AG09319 (cell line): ENCODE data around the gene NDUFS7.

ENCODE experiments used
- DNase-seq: peaks from one replicate; pipeline ENCODE4 v3.0.0-alpha.2; 2010; ENCODE audit warnings: low read depth; ENCODE audit errors: extremely low read depth
- TF ChIP-seq, protein P1 (sequence below): IDR thresholded peaks from 2 replicates; pipeline ENCODE4 v1.5.1; 2011; ENCODE audit warnings: low read depth, mild to moderate bottlenecking, inconsistent platforms, low read length, moderate library complexity

The NDUFS7 gene

DNA sequence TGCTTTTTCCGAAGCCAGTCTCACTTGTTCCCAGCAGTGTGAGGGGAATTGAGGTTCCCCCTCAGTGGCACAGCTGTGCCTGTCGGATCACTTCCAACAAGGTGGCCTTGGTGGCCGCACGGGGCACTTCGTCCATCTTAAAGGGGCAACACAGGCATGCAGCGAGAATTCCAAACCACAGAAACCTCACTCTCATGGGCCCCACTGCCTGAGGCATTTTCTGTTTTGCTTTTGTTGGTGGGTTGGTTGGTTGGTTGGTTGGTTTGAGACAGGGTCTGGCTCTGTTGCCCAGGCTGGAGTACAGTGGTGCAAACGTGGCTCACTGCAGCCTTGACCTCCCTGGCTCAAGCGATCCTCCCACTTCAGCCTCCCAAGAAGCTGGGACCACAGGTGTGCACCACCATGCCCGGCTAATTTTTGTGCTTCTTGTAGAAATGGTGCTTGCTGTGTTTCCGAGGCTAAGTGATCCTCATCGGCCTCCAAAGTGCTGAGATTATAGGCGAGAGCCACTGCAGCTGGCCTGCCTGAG lies 3.7 kb upstream of the NDUFS7 start:
- TF ChIP-seq, protein P1, sequence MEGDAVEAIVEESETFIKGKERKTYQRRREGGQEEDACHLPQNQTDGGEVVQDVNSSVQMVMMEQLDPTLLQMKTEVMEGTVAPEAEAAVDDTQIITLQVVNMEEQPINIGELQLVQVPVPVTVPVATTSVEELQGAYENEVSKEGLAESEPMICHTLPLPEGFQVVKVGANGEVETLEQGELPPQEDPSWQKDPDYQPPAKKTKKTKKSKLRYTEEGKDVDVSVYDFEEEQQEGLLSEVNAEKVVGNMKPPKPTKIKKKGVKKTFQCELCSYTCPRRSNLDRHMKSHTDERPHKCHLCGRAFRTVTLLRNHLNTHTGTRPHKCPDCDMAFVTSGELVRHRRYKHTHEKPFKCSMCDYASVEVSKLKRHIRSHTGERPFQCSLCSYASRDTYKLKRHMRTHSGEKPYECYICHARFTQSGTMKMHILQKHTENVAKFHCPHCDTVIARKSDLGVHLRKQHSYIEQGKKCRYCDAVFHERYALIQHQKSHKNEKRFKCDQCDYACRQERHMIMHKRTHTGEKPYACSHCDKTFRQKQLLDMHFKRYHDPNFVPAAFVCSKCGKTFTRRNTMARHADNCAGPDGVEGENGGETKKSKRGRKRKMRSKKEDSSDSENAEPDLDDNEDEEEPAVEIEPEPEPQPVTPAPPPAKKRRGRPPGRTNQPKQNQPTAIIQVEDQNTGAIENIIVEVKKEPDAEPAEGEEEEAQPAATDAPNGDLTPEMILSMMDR, result no peak
- DNase-seq, result no peak

DNA sequence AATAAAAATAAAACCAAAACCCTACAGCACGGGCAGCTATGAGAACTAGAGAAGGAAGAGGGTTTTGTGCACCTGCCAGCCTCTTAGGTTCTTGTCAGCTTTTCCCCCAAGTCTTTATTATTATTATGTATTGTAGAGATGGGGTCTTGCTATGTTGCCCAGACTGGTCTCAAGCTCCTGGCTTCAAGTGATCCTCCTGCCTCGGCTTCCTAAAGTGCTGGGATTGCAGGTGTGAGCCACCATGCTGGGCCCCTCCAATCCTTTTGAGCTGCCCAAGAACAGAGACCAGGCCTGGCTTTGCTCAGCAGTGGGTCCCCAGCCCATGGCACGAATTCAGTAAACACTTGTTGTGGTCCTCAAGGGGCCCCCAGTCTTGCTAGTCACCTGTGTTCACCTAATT lies 1.5 kb upstream of the NDUFS7 start:
- DNase-seq, result no peak
- TF ChIP-seq, protein P1, result no peak

DNA sequence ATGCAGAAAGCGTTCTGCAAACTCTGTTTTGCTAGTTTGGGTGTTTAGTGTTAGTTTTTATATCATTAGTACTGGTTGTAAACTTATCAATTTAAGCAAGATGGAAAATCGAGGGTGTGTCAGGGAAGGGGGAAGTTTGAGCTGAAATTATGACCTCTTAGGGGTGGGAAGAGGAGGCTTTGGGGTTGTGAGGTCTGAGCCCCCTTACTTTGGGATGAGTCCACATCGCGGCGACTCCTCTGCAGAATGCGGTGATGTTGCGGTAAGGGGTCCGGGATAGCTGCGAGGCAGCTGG lies 743 bp upstream of the NDUFS7 start:
- TF ChIP-seq, protein P1, result no peak
- no peak for DNase-seq

DNA sequence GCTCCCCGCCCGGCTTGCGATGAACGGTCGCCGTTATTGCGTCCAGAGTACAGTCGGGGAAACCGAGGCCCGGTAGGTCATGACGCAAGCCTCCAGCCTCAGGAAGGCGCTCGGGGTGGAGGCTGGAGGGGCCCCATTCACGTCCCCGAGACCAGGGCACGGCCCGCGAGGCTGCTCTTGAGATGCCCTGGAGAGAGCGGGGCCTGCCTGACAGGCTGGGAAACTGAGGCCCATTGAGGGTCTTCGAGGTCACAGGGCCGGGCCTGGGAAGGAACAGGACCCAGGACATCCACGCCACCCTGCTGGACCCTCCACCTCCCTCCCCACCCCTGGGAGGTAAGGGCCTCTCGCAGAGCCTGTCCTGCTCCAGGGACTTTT lies 367 bp downstream of the NDUFS7 start:
- TF ChIP-seq, protein P1, result no peak
- no peak for DNase-seq

DNA sequence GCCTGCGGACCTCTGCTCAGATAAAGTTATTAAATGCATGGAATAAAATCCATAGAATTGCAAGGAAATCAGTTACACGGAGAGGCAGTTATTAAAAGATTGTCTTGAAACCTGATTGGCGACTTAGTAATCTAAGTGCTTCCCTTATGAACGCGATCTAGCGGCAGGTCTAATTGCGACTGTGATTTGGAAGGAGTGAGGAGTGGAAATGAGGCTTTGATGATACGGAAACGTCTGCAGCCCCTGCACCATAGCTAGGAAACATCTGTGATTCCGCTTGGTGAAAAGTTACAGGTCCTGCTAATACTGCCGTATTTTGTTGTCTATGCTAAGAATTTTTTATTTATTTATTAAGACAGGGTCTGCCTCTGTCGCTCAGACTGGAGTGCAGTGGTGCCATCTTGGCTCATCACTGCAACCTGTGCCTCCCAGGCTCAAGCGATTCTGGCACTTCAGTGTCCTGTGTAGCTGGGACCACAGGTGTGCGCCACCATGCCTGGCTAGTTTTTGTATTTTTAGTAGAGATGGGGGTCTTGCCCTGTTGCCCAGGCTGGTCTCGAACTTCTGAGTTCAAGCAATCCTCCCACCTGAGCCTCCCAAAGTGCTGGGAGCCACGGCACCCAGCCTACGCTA lies 887 bp downstream of the NDUFS7 start:
- TF ChIP-seq, protein P1, result no peak
- DNase-seq, result no peak

DNA sequence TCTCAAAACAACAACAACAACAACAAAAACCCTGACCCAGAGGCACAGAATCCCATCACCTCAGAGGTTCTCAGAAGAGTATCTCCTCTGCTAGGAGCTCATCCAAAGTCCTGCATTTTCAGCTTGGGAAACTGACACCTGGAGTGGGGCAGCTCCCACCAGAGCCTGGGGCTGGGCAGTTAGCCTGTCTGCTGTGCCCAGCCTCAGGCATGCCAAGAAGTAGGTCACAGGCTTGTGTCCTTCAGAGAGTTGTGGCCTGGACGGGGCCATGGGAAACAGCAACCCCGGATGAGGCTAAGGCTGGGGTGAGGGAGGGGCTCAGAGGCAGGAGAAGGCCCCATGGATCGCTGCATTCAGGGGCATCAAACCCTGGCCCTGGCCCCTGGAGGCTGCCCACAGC lies 2.1 kb downstream of the NDUFS7 start:
- TF ChIP-seq, protein P1, result no peak
- DNase-seq, result no peak

DNA sequence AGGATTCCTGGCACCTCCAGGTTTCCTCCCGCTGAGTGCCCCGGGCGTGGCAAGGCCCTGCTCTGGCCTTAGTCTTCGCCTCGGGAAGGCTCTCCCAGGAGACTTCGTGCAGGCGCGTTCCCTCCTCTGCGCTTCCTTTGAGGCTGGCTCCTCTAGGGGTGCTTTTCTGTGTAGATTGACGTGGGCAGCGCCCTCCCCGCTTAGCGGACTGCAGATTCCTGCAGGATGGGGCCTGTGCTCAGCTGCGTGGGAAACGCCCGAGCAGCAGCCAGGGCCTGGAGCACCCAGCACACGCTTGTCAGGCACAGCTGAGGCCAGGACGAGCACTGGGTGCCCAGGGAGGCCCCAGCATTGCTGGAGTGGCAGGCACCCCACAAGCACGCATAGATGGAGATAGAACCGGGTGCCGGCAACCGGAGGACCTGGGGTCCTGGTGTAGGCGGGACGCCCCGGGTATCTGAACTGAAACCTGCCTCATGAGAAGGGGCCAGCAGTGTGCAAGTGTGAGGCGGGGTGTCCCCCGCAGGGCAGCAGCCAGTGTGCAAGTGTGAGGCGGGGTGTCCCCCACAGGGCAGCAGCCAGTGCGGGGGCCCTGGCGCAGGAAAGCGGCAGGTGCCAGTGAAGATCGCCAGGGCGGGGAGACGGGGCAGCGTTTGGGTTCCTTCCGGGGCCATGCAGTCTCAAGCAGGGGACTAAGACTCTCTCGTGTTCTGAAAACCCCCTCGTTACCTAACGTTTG lies 3.4 kb downstream of the NDUFS7 start:
- TF ChIP-seq, protein P1, result no peak
- no peak for DNase-seq
